GF-D8 (cell line): ENCODE results near the gene GTPBP3.
"Not testable (repeated sequence)": the region's sequence is repeated elsewhere in the genome, so short reads cannot be mapped to it uniquely, and the experiment has no call there.

Experiments
- DNase-seq: peaks from one replicate; lab custom pipeline; 2025; lab: John Stamatoyannopoulos, UW

The GTPBP3 gene

DNA sequence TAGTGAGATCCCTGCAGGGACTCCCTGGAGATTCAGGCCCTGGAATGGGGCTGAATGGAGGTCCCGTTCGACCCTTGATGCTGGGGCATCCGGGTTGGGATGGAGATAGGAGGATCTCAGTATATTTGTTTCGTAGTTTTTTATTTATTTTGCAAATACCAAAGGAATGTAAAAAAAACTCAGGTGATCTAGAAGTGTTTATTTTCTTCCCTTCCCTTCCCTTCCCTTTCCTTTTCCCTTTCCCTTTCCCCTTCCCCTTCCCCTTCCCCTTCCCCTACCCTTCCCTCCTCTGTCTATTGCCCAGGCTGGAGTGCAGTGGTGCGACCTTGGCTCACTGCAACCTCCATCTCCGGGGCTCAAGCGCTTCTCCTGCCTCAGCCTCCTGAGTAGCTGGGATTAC, 4.5 kb downstream of the GTPBP3 start:
- DNase-seq: no peak

DNA sequence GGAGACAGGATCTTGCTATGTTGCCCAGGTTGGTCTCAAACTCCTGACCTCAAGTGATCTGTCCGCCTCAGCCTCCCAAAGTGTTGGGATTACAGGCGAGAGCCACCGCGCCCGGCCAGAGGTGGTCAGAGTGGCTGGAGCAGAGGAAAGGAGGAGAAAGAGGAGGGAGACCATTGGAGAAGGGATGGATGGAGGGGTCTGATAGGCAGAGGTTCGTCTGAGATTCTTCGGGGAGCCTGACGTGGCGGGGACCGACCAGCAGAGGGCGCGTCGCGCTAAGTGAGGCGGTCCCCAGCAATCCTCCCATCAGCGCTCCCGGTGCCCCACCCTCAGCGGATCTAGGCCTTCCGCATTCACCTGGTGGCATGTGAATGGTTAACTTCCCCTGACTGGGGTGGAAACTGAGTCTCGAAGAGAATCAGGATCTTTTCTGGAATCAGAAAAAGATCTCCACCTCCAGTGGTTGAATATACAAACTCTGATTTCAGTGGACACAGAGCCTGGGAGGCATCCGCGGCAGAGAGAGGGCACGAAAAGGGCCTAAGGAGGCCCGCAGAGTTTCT, 8.8 kb downstream of the GTPBP3 start:
- DNase-seq: peak; percentile 2

DNA sequence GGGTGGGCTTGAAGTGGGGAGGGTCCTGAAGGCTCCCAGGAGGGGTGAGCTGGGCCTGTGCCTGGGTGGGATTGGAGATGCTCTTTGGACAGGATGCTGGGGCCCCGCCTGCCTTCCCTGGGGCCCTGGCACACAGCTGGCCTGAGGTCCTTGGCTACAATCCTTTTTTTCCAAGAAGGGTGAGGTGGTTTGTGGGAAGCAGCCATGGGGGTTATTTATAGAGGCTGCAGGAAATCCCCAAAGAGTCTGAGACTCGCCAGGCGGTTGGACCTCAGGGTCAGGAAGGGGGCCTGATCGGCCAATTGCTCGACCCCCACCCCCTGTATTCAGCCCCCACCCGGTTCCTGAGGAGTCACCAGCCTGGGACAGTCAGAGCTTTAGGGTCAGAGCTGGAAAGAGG, 10.0 kb downstream of the GTPBP3 start:
- no peak for DNase-seq

DNA sequence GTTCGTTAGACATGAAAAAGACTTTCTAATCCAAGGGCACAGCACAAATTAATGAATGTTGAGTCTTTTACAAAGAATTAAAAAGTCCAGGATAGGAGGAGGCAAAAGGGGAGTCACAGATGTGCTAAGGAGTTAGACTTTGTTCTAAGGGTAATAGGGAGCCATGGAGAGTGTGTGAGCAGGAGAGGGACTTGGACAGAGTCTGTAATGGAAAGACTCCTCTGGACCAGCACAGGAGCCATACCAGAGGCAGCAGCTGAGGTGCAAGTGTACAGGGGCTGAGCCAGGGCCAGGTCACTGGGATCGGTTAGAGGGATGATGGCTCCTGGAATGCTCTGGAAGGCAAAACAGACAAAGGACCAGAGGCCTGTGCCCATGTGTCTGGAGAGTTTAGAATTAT, 10.5 kb downstream of the GTPBP3 start:
- DNase-seq: no peak

DNA sequence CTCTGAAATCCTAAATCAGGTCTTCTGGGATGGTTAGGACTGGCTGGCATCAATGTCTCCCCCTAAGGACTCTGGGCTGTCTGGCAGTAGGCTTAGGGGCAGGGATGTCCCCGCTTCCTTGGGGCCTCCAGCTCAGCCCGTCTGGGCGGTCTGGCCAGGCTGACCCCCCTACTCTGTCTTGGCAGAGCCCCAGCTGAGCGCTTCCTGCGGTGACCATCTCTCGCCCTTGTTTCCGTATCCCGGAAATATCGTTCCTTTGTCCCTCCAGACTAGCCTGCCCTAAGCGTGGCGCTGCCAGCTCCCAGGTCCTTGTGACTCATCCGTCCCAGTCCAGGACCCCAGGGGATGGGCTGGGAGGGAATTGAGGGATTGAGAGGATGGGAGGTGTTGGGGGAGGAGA, 11.3 kb downstream of the GTPBP3 start:
- no peak for DNase-seq

DNA sequence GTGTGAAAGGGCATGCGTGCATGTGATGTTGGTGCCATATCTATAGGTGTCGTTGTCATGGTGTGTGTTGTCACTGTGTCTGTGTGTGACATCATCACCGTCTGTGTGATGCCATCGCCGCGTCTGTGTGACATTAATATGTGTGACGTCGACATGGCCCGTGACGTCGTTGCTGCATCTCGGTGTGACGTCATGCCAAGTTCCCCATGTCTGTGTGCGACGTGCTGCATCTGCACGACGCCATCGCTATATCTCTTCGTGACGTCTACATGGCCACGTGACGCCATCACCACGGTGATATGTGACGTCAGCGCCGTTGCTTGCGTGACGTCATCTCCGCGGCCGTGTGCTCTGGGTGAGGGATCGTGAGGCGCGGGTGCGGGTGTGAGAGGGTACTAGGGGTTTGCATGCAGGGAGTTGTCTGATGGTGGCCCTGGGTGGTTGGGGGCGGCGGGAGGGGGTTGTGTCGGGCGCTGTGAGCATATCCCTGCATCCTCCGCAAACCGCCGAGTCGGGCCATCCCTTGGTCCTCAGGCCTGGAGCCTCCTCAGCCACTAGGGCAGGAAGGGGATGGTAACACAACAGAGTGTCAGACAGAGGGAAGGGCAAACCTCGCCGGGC, 14.6 kb downstream of the GTPBP3 start:
- DNase-seq: no peak

DNA sequence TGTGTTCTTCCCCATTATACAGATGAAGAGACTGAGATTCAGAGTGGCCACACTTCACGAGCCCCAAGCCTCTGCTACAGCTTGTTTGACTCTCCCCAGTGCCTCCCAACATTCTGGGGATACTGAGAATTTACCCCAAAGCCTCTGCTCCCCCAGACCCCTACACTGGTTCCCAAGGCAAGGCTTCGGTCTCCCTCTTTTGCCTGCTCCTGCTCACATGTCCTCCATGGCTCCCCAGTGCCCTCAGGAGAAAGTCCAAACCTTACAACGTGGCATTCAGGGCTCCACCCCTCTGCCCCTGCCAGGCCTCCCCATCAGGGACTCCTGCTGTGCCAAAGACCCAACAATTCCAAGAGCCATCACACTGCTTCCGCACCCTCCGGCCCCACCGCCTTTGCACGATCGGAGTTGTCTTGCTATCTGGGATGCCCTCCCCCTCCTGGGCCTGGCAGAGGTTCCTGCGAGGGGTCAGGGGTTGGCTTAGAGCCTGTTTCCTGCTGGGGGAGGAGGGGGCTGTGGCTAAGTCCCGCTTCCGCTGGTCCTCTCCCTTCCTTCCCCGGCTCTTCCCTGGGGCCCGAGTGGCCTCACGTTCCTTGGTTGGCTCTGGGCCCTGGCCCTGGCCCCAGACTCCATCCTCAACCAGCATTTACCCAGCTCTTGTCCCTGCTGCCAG, 15.4 kb downstream of the GTPBP3 start:
- DNase-seq: no peak

DNA sequence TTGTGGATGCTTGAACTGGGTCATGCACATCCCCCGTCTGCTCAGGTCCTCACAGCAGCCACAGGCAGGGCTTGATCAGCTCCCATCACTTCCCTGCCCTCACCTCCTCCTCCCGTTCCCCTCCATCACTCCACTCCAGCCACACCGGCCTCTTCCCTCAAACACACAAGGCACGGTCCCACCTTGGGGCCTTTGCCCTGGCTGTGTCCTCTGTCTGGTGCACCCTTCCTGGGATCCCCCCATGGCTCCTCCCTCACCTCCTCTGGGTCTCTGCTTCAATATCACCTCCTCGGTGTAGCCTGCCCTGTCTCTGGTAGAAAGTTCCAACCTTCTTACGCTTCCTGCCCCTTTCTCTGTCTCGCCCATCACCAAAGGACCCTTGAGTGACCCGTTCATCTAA, 16.0 kb downstream of the GTPBP3 start:
- DNase-seq: no peak

DNA sequence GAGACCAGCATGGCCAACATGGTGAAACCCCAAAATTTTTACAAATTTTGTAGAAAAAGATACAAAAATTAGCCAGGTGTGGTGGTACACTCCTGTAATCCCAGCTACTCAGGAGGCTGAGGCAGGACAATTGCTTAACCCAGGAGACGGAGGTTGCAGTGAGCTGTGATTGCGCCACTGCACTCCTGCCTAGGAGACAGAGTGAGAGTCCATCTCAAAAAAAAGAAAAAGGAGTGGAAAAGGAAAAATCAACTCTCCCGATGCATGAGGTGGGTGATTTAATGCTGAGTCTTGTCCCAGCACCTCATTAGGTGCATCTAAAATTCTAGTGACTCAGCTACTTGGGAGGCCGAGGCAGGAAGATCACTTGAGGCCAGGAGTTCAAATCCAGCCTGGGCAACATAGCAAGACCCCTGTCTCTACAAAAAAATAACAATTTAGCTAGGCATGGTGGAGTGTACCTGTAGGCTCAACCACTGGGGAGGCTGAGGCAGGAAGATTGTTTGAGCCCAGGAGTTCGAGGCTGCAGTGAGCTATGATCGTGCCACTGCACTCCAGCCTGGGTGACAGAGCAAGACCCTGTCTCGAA, 19.8 kb downstream of the GTPBP3 start:
- no peak for DNase-seq

DNA sequence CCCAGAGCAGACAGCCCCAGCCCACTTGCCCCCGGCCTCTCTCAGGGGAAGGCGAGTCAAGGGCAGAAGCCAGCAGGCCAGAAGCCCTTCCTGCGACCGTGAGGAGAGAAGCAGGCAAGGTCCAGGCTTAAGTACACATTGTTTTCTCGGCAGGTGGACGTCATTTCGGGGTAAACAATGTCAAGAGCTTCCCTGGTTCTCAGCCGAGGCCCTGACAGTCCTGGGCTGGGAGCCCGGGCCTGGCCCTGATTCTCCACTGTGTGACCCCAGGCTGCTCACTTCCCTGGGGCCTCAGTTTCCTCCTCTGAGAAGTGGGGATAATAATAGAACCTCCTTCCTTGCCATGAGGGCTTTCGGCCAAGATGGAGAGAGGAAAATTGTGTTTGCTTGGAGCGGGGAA, 20.4 kb downstream of the GTPBP3 start:
- DNase-seq: no peak

DNA sequence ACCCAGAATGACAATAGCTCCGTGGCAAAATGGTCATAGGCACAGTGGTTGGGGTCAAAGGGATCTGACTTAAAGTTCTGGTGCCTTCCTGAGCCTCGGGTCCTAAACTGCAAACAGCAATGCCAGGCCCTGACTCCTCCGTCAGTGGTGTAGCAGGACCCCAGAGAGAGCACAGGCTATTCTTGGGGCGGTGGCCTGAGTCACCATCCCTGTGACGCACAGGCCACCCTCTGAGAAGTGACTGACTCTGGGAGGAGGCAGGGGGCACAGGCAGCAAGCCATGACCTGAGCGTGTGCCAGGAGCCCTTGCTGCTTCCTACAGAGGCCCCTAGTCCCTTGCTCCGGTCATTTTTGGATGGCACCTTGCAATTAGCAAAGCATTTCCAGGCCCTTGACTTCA, 21.0 kb downstream of the GTPBP3 start:
- no peak for DNase-seq

DNA sequence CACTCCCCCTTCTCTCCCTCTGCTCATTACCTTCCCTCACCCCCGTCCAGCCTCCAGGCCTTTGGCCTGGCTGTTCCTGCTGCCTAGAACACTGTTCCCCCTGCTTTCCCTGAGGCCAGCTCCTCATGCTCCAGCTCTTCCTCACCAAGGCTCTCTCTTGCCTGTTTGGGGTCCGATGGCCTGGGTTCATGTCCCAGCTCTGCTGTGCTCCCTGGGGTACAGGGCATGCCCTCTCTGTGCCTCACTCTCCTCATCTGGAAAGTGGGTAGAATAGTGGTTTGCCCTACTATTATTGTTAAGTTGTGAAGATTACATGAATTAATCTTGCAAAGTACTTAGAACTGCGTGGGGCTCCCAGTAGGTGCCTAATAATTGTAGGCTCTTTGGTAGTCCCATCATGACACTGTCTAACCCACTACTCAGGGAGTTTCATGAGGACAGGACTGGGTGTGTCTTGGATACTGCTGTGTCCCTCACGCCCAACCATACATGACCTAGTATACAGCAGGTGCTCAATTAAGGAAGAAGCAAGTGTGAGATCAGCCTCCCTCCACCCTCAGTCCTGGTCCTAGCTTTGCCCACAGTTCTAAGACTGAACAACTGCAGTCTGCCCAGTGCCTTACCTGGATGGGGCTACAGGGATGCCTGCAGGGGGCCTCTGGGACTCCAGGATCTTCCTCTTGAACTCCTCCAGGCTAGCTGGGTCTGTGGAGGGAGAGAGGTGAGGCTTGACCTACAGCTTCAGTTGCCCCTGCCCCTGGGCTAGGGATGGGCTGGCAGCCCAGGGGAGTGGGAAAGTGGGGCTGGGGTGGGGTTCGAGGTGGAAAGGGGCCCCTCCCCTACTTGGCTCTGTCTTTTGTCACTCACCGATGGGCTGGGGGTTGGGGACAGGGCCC, 22.8 kb downstream of the GTPBP3 start:
- DNase-seq: no peak

DNA sequence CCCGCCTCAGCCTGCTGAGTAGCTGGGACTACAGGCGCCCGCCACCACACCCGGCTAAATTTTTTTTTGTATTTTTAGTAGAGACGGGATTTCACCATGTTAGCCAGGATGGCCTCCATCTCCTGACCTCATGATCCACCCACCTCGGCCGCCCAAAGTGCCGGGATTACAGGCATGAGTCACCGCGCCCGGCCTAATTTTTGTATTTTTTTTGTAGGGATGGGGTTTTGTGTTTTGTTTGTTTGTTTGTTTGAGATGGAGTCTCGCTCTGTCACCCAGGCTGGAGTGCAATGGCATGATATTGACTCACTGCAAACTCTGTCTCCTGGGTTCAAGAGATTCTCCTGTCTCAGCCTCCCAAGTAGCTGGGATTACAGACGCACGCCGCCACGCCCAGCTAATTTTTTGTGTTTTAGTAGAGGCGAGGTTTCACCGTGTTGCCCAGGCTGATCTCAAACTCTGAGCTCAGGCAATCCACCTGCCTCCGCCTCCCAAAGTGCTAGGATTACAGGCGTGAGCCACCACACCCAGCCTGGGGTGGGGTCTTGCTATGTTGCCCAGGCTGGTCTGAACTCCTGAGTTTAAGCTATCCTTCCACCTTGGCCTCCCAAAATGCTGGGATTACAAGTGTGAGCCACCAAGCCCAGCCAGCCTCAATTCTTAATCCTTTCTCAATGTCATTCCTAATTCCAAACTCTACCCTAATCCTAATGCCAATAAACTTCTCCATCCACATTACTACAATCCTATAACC, 26.7 kb downstream of the GTPBP3 start:
- not testable (repeated sequence) for DNase-seq

DNA sequence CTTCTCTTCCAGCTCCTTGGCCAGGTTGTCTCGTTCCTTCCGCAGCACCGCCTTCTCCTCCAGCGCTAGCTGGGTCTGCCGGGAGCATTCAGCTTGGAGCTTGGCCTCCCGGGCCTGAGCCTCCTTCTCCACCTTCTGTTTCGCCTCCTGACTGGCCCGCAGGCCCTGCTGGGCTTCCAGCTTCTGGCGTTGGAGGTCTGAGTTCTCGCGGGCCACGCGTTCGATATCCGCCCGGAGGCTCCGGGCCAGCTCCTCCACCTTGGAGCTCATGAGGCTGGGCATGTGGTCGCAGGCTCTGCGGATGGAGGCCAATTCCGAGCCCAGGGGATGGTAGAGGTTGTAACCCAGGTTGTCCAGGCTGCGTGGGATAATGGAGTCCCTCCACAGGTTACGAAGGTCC, 28.0 kb downstream of the GTPBP3 start:
- DNase-seq: no peak

DNA sequence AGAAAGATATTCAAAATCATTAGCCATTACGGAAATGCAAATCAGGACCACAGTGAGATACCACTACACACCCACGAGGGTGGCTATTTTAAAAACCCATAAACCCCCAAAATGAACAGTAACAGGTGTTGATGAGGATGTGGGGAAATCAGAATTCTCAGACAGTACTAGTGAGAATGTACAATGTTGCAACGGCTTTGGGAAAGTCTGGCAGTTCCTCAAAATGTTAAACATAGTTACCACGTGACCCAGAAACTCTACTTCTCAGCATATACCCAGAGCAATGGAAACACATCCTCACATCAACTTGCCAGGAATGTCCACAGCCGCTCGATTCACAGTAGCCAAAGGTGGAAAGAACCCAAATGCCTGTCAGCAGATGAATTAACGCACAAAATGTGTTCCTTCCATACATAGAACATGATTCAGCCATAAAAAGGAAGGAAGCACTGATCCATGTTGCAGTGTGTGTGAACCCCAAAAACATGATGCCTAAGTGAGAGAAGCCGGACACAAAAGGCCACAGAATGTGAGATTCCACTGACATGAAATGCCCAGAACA, 32.8 kb downstream of the GTPBP3 start:
- peak; percentile 81 for DNase-seq

DNA sequence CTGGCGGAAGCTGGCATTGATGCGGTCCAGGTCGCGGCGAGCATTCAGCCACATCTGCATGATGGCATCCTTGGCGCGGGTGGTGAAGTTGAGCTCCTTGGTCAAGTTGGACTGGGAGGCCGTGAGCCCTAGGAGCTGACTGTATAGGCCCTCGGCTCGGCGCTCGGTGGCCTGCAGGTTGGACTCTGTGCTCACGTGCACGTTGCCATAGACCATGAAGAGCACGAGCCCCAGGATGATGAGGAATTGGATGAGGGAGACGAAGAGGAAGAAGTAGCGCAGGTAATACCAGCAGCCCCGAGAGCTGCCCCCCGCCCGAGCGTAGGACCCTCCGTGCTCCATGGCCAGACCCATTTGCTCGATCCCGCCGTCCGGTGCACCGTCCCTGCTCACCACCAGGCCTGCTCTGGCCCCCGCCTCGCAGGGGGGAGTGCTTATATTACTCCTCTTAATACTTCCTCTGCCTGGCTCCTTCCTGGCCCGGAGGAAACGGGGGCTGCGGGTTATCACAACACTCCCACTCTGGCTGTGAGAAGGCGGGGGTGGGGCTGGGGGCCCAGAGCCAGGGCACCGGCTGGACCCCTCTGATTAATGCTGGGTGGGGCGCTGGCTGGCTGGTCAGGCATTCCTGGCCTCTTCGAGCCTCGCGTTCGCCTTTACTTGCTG, 39.7 kb downstream of the GTPBP3 start, which contains the start of gene PLVAP:
Gene PLVAP (minus strand): TSS at position 408 of the 666 bp plus-strand sequence. CDS start 54 bp downstream, at position 354.
- DNase-seq: no peak

DNA sequence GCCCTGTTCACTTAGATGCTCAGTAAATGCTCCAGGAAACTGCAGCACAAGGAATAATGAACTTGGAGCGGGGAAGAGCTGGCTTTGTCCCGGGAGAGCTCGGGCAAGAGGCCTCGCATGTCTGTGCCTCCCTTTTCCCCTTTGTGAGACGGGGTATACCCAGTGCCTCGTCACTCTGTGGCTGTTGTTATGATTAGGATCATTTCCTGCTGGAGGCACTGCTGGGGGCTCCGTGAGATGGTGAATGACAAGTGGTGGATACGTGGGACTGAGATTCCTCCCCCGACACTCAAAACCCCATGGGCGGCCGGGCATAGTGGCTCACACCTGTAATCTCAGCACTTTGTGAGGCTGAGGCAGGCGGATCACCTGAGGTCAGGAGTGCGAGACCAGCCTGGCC, 40.9 kb downstream of the GTPBP3 start:
- DNase-seq: no peak

DNA sequence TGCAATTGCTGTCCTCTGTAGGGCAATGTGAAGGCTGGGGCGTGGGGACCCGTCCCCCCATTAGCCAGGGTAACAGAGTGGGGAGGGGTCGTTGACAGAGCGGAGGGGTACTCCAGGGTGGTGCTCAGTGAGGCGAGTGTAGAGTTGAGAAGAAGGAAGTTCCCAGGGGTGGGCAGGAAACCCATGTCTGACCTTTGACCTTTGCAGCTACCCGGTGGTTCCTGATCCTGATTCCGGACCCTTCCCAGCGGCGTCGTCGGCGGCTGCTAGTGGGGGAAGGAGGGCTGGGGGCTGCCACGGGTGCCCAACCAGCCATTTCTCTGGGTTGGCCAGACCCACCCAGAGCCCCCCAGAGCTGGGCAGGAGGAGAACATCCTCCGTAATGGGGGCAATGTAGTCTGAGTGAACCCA, 41.9 kb downstream of the GTPBP3 start:
- DNase-seq: no peak

DNA sequence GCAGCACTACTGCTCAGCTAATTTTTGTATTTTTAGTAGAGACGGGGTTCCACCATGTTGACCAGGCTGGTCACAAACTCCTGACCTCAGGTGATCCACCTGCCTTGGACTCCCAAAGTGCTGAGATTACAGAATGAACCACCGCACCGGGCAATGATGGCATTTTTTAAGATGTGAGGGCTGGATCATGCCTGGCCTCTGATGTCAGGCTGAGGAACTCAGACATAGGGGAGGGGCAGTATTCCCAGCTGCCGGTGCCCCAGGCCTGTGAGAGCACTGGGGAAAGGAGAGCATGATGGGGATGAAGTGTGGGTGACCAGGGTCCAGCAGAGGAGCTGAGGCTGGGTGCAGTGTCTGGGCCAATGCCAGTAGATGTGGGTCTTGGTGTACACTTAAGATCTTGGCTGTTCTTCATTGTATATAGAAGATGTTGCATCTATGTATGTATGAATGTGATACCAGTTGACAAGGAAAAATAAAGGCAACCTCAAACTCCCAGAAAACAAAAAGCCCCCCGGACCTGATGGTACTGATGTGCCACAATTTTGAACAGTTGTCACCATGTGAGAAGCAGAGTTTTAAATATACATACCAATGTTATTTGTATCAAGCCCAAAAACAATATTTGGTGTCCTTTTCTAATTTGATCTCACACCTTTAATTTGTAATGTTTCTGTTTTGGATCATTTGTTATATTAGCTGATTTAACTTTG, 43.2 kb downstream of the GTPBP3 start:
- DNase-seq: no peak
